H9 (cell line): ENCODE measurements around the gene ACTA1. TPM values are rescaled to one million over a fixed set of nuclear protein-coding genes. Genes with fewer than 3 reads are reported as not detected.

Source experiments
- DNase-seq: peaks from one replicate; pipeline ENCODE4 v3.0.0-alpha.2; 2017
- H2AFZ ChIP-seq: one replicate; pipeline ENCODE4 v1.6.1; 2013; ENCODE audit warnings: mild to moderate bottlenecking, low read length, control low read depth, moderate library complexity
- H2AK5ac ChIP-seq: 2 replicates; pipeline ENCODE4 v1.6.1; 2013; ENCODE audit warnings: low read length, control low read depth, mixed read lengths; ENCODE audit not compliant: insufficient read length
- H2BK120ac ChIP-seq: one replicate; pipeline ENCODE4 v1.6.1; 2013; ENCODE audit warnings: low read depth, mild to moderate bottlenecking, low read length, control low read depth, inconsistent platforms; ENCODE audit not compliant: poor library complexity, severe bottlenecking
- H2BK12ac ChIP-seq: 2 replicates; pipeline ENCODE4 v1.6.1; 2013; ENCODE audit warnings: low read length, control low read depth, mixed read lengths, low read depth; ENCODE audit not compliant: insufficient read length
- H2BK15ac ChIP-seq: 2 replicates; pipeline ENCODE4 v1.6.1; 2013; ENCODE audit warnings: low read depth, low read length, control low read depth
- H2BK20ac ChIP-seq: one replicate; pipeline ENCODE4 v1.6.1; 2013; ENCODE audit warnings: low read depth, mild to moderate bottlenecking, low read length, control low read depth, inconsistent platforms; ENCODE audit not compliant: poor library complexity, severe bottlenecking
- H2BK5ac ChIP-seq: 2 replicates; pipeline ENCODE4 v1.6.1; 2013; ENCODE audit warnings: low read length, control low read depth, mixed read lengths; ENCODE audit not compliant: insufficient read length
- H3K14ac ChIP-seq: 2 replicates; pipeline ENCODE4 v1.6.1; 2013; ENCODE audit warnings: low read length, control low read depth; ENCODE audit not compliant: insufficient read depth
- H3K18ac ChIP-seq: 2 replicates; pipeline ENCODE4 v1.6.1; 2013; ENCODE audit warnings: low read depth, mild to moderate bottlenecking, mixed read lengths, low read length, control low read depth; ENCODE audit not compliant: insufficient read length
- H3K23ac ChIP-seq: 2 replicates; pipeline ENCODE4 v1.6.1; 2013; ENCODE audit warnings: low read length, control low read depth, mixed read lengths, low read depth; ENCODE audit not compliant: insufficient read length
- H3K23me2 ChIP-seq: 2 replicates; pipeline ENCODE4 v1.6.1; 2013; ENCODE audit warnings: low read depth, mild to moderate bottlenecking, mixed read lengths, low read length, control low read depth; ENCODE audit not compliant: insufficient read length, poor library complexity, severe bottlenecking
- H3K27ac ChIP-seq: 2 replicates; pipeline ENCODE4 v1.5.1; 2013; ENCODE audit warnings: low read length, control low read depth, mixed read lengths, low read depth; ENCODE audit not compliant: insufficient read length
- H3K27me3 ChIP-seq: 2 replicates; pipeline ENCODE4 v1.6.1; 2013; ENCODE audit warnings: low read length, control low read depth, inconsistent platforms; ENCODE audit not compliant: insufficient read depth
- H3K4ac ChIP-seq: 2 replicates; pipeline ENCODE4 v1.6.1; 2013; ENCODE audit warnings: low read depth, mild to moderate bottlenecking, control low read depth, inconsistent platforms, low read length, moderate library complexity
- H3K4me1 ChIP-seq: 2 replicates; pipeline ENCODE4 v1.6.1; 2013; ENCODE audit warnings: low read length, control low read depth, inconsistent platforms; ENCODE audit not compliant: insufficient read depth
- H3K4me2 ChIP-seq: 2 replicates; pipeline ENCODE4 v1.6.1; 2013; ENCODE audit warnings: low read length, control low read depth, mixed read lengths; ENCODE audit not compliant: insufficient read length, insufficient read depth
- H3K56ac ChIP-seq: 2 replicates; pipeline ENCODE4 v1.6.1; 2013; ENCODE audit warnings: low read depth, mild to moderate bottlenecking, mixed read lengths, low read length, control low read depth; ENCODE audit not compliant: insufficient read length
- H3K79me1 ChIP-seq: 2 replicates; pipeline ENCODE4 v1.6.1; 2013; ENCODE audit warnings: low read depth, mild to moderate bottlenecking, moderate library complexity, low read length, control low read depth, inconsistent platforms; ENCODE audit not compliant: insufficient read depth, poor library complexity, severe bottlenecking
- H3K79me2 ChIP-seq: 2 replicates; pipeline ENCODE4 v1.6.1; 2013; ENCODE audit warnings: low read length, control low read depth, inconsistent platforms; ENCODE audit not compliant: insufficient read depth
- H3K9ac ChIP-seq: 2 replicates; pipeline ENCODE4 v1.6.1; 2013; ENCODE audit warnings: low read length, control low read depth, mixed read lengths; ENCODE audit not compliant: insufficient read length; ENCODE audit errors: extremely low read depth
- H3K9me3 ChIP-seq: one replicate; pipeline ENCODE4 v1.6.1; 2013; ENCODE audit warnings: low read depth, low read length, inconsistent platforms; ENCODE audit not compliant: control insufficient read depth
- H3T11ph ChIP-seq: one replicate; pipeline ENCODE4 v1.6.1; 2013; ENCODE audit warnings: mild to moderate bottlenecking, low read length, control low read depth, inconsistent platforms
- H4K20me1 ChIP-seq: one replicate; pipeline ENCODE4 v1.6.1; 2013; ENCODE audit not compliant: control insufficient read depth, insufficient read length, insufficient read depth
- H4K5ac ChIP-seq: 2 replicates; pipeline ENCODE4 v1.6.1; 2013; ENCODE audit warnings: low read depth, mild to moderate bottlenecking, mixed read lengths, low read length, control low read depth; ENCODE audit not compliant: insufficient read length
- H4K8ac ChIP-seq: replicated peaks from 2 replicates; pipeline ENCODE4 v1.6.1; 2013; ENCODE audit warnings: low read length, control low read depth, mixed read lengths, low read depth; ENCODE audit not compliant: insufficient read length
- H4K91ac ChIP-seq: 2 replicates; pipeline ENCODE4 v1.6.1; 2013; ENCODE audit warnings: low read depth, mild to moderate bottlenecking, moderate library complexity, mixed read lengths, low read length, control low read depth; ENCODE audit not compliant: insufficient read length
- H3K27ac Mint-ChIP-seq, 3 experiments: 2 replicates in 2 of 3; 3 replicates in 1 of 3; pipeline ENCODE4 v1.8.0; 2020 to 2021; ENCODE audit warnings: mixed read lengths in 3 of 3, mild to moderate bottlenecking in 1 of 3, moderate library complexity in 1 of 3
- H3K27me3 Mint-ChIP-seq: 2 replicates; pipeline ENCODE4 v1.8.0; 2021; ENCODE audit warnings: low read depth, mild to moderate bottlenecking, moderate library complexity, mixed read lengths
- H3K36me3 Mint-ChIP-seq, 3 experiments: 2 replicates in 2 of 3; 3 replicates in 1 of 3; pipeline ENCODE4 v1.8.0; 2020 to 2021; ENCODE audit warnings: low read depth in 3 of 3, mixed read lengths in 3 of 3; ENCODE audit not compliant: insufficient read depth in 1 of 3
- H3K4me1 Mint-ChIP-seq, 2 experiments: 2 replicates each; pipeline ENCODE4 v1.8.0; 2020; ENCODE audit warnings: mixed read lengths in 2 of 2
- H3K4me3 Mint-ChIP-seq, 2 experiments: 2 replicates in 1 of 2; 3 replicates in 1 of 2; pipeline ENCODE4 v1.8.0; 2020 to 2021; ENCODE audit warnings: mild to moderate bottlenecking in 2 of 2, mixed read lengths in 2 of 2, moderate library complexity in 1 of 2
- H3K9me3 Mint-ChIP-seq, 2 experiments: 2 replicates in 1 of 2; 3 replicates in 1 of 2; pipeline ENCODE4 v1.8.0; 2020; ENCODE audit warnings: mild to moderate bottlenecking in 2 of 2, mixed read lengths in 2 of 2, moderate library complexity in 1 of 2
- CTCF ChIP-seq: fragments of 200-600 bp; sonication (generic); conservative IDR thresholded peaks from 3 replicates; pipeline ENCODE4 v1.8.0; 2021; ENCODE audit warnings: antibody characterized with exemption, mild to moderate bottlenecking
- WGBS: extraction: QIAGEN DNeasy Blood & Tissue Kit; methylation state at CpG from one replicate; pipeline ENCODE4 v1.1.7; 2013; ENCODE audit warnings: missing lambda C conversion rate, low lambda C conversion rate, mixed read lengths; ENCODE audit not compliant: insufficient read length; ENCODE audit errors: extremely low coverage; 5-methylcytosine and 5-hydroxymethylcytosine counted together
- total RNA-seq: library from RNA; stranded (reverse); gene quantifications from 2 replicates; pipeline ENCODE4 v1.2.1, GENCODE V29; 2021

ACTA1 gene
- total RNA-seq, 1 experiment from 2014 or later: 48.5 TPM

- Histone ChIP-seq H2BK15ac (no peak overlapping the region), H3K4me1 (no peaks in the 10 kb centered on the region), H3K9ac (no peak overlapping the region), H3K23me2 (no peaks in the 10 kb centered on the region), H3K14ac (no peak overlapping the region), H3K4ac (no peak overlapping the region), H2BK20ac (no peak overlapping the region), H2BK12ac (no peak overlapping the region), H2AK5ac (no peak overlapping the region), H4K5ac (no peak overlapping the region), H2BK120ac (no peak overlapping the region), H3K79me1 (no peaks in the 10 kb centered on the region), H2BK5ac (no peak overlapping the region), H3K9me3 (no peaks in the 10 kb centered on the region), H3K4me2 (no peak overlapping the region), H3K79me2 (no peaks in the 10 kb centered on the region), H4K91ac (no peak overlapping the region), H3K27me3 (no peaks in the 10 kb centered on the region), H2AFZ (no peak overlapping the region), H3T11ph (no peak overlapping the region), H3K56ac (no peak overlapping the region), H4K8ac (no peak overlapping the region), H3K27ac (no peak overlapping the region), H4K20me1 (no peaks in the 10 kb centered on the region), H3K23ac (no peak overlapping the region), H3K18ac (no peak overlapping the region)
- no peak overlapping the region for H3K27ac Mint-ChIP-seq
- H3K9me3 Mint-ChIP-seq: no peaks in the 10 kb centered on the region
- no peak for DNase-seq
- no peak for TF ChIP-seq CTCF
- H3K27me3 Mint-ChIP-seq: no peaks in the 10 kb centered on the region
- H3K4me3 Mint-ChIP-seq: no peak overlapping the region
- peaks cover 0 to 2% of the 10 kb centered on the region in 2 experiments; a peak in 1 of 4 replicates for H3K4me1 Mint-ChIP-seq
- H3K36me3 Mint-ChIP-seq: peaks cover 12 to 55% (median 34%) of the 10 kb centered on the region in 3 experiments; a peak in 6 of 7 replicates
- WGBS: no CpG with 5 or more reads among the region's 2 CpGs
Observed at GRCh38 chr1:229448845-229449244, 15.0 kb upstream of the ACTA1 start.
